HL-60 (cell line): ENCODE data around the gene PGGT1B.

Experiments used
- DNase-seq, 2 experiments: peaks; one replicate each; pipeline ENCODE4 v3.0.0-alpha.2; 2010 to 2020; ENCODE audit warnings: low read depth in 1 of 2, low spot score in 1 of 2
- H3K27ac ChIP-seq: fragments of 250-450 bp; sonication (Bioruptor Pico); replicated peaks from 2 replicates; pipeline ENCODE4 v1.5.1; 2020; ENCODE audit warnings: mild to moderate bottlenecking, moderate library complexity
- H3K27me3 ChIP-seq: fragments of 250-450 bp; sonication (Bioruptor Pico); 2 replicates; pipeline ENCODE4 v1.5.1; 2021; ENCODE audit warnings: mild to moderate bottlenecking, moderate library complexity; ENCODE audit not compliant: insufficient read depth, poor library complexity, severe bottlenecking
- H3K4me3 ChIP-seq: replicated peaks from 2 replicates; pipeline ENCODE4 v1.5.1; 2011; ENCODE audit warnings: mild to moderate bottlenecking, control low read depth, low read length; ENCODE audit not compliant: insufficient read depth
- CTCF ChIP-seq: IDR thresholded peaks from one replicate; pipeline ENCODE4 v1.5.1; 2011; ENCODE audit warnings: low read length, control low read depth, inconsistent platforms; ENCODE audit not compliant: insufficient read depth
- GABPA ChIP-seq: IDR thresholded peaks from 2 replicates; pipeline ENCODE4 v1.6.1; 2012; ENCODE audit warnings: low read depth
- POLR2AphosphoS5 ChIP-seq: IDR thresholded peaks from 2 replicates; pipeline ENCODE4 v1.6.1; 2012; ENCODE audit warnings: low read depth
- REST ChIP-seq: IDR thresholded peaks from 2 replicates; pipeline ENCODE4 v1.6.1; 2012; ENCODE audit warnings: low read depth; ENCODE audit not compliant: insufficient replicate concordance
- SPI1 ChIP-seq: IDR thresholded peaks from 2 replicates; pipeline ENCODE4 v1.6.1; 2012; ENCODE audit warnings: low read depth, mild to moderate bottlenecking, borderline replicate concordance

The PGGT1B gene

GRCh38 chr5:115296124-115297022 is 33.7 kb upstream of the PGGT1B start, which contains the start of gene CCDC112:
TSS of gene CCDC112 (minus strand) at chr5:115296654. CDS start at chr5:115296543, 111 bp downstream.
- peak; percentile 35 to 66 for DNase-seq
- Histone ChIP-seq H3K27ac (peak within 1 kb of the TSS; percentile 61), H3K27me3 (no peaks in the 10 kb centered on the region), H3K4me3 (peak within 1 kb of the TSS; percentile 57)
- TF ChIP-seq REST = peak; percentile 19
- TF ChIP-seq CTCF = no peak
- TF ChIP-seq POLR2AphosphoS5 = no peak; the same call in 1 of the 2 replicates

GRCh38 chr5:115295777-115296123 is 33.1 kb upstream of the PGGT1B start:
- TF ChIP-seq GABPA = no peak
- TF ChIP-seq POLR2AphosphoS5 = no peak
- no peak for TF ChIP-seq SPI1
- TF ChIP-seq REST = no peak
- peak overlapping the region; percentile 61 for H3K27ac ChIP-seq
- H3K4me3 ChIP-seq = peak overlapping the region; percentile 57
- no peak for DNase-seq
- no peaks in the 10 kb centered on the region for H3K27me3 ChIP-seq

GRCh38 chr5:115291397-115291796 is 28.7 kb upstream of the PGGT1B start:
- no peaks in the 10 kb centered on the region for H3K27me3 ChIP-seq
- TF ChIP-seq POLR2AphosphoS5 (no peak), SPI1 (no peak), CTCF (no peak), GABPA (no peak), REST (no peak)
- H3K27ac ChIP-seq = no peak overlapping the region
- DNase-seq = no peak
- H3K4me3 ChIP-seq = no peak overlapping the region
